Stomach (tissue), 9 donors: Measurements from ENCODE around the gene ENO2. TPM values are rescaled to one million over a fixed set of nuclear protein-coding genes. Genes with fewer than 3 reads are reported as not detected.

Source experiments
- DNase-seq, 2 donors: peaks; one replicate each; pipeline versions ENCODE4 v3.0.0 to v3.0.0-alpha.2; 2013 to 2019
- H3K27ac ChIP-seq, 5 donors: fragments of 200-600 bp in 4 of 5; sonication (generic) in 4 of 5; one replicate each; pipeline ENCODE4 v1.5.1; 2013 to 2019; ENCODE audit warnings: mild to moderate bottlenecking in 1 of 5, moderate library complexity in 1 of 5
- H3K27me3 ChIP-seq, 3 donors: fragments of 200-600 bp; sonication (generic); one replicate each; pipeline ENCODE4 v1.5.1; 2017 to 2019; ENCODE audit warnings: mixed run types in 1 of 3
- H3K36me3 ChIP-seq, 4 donors: fragments of 200-600 bp; sonication (generic); 1 replicate in 3 of 4; 2 replicates in 1 of 4; pipeline ENCODE4 v1.5.1; 2016 to 2019
- H3K4me1 ChIP-seq, 4 donors: fragments of 200-600 bp; sonication (generic); one replicate each; pipeline ENCODE4 v1.5.1; 2016 to 2019
- H3K4me3 ChIP-seq, 4 donors: fragments of 200-600 bp; sonication (generic) in 3 of 4; one replicate each; pipeline ENCODE4 v1.5.1; 2016 to 2019; ENCODE audit warnings: mild to moderate bottlenecking in 1 of 4
- H3K9me3 ChIP-seq, 4 donors: fragments of 200-600 bp; sonication (generic); one replicate each; pipeline ENCODE4 v1.5.1; 2016 to 2019
- CTCF ChIP-seq, 7 experiments: fragments of 450-650 bp in 4 of 7; fragments of 200-600 bp in 3 of 7; sonication (generic) in 3 of 7; IDR thresholded peaks; one replicate each; pipeline ENCODE4 v1.5.1; 2016 to 2019; ENCODE audit warnings: antibody characterized with exemption in 7 of 7, control low read depth in 2 of 7, mild to moderate bottlenecking in 1 of 7
- EP300 ChIP-seq: sonication (generic); formaldehyde crosslinking; IDR thresholded peaks from one replicate; pipeline ENCODE4 v1.6.1; 2017; ENCODE audit warnings: antibody characterized with exemption
- POLR2A ChIP-seq, 4 donors: fragments of 450-650 bp; IDR thresholded peaks; one replicate each; pipeline ENCODE4 v1.6.1; 2016; ENCODE audit warnings: antibody characterized with exemption in 4 of 4, control low read depth in 2 of 4, mild to moderate bottlenecking in 1 of 4, moderate library complexity in 1 of 4
- POLR2AphosphoS5 ChIP-seq, 3 donors: sonication (generic); formaldehyde crosslinking; IDR thresholded peaks; one replicate each; pipeline ENCODE4 v1.6.1; 2016; ENCODE audit warnings: antibody characterized with exemption in 3 of 3
- WGBS, 5 donors: extraction: QIAGEN DNeasy Blood & Tissue Kit in 3 of 5; methylation state at CpG; one replicate each; pipeline versions ENCODE4 v1.1.5 to v1.1.7; 2013 to 2018; 5-methylcytosine and 5-hydroxymethylcytosine counted together
- intact Hi-C: fragments of 100-400 bp; cut with DNase I; formaldehyde crosslinking; loops from one replicate; pipeline ENCODE4 v1.15.1; 2023; ENCODE audit warnings: low total_unique reads
- polyA plus RNA-seq, 3 donors: library from polyadenylated mRNA; stranded (reverse); fragments of 200-250 nt; gene quantifications; one replicate each; pipeline ENCODE4 v1.2.3, GENCODE V29; 2013
- total RNA-seq, 5 donors: library from RNA; depleted of rRNA; stranded (reverse); fragments of >200 nt; gene quantifications; one replicate each; pipeline versions ENCODE4 v1.1.0 to v1.2.3, GENCODE V29; 2014 to 2016
- donor health status: healthy with polysubstance abuse.
- donor health status: Bipolar disorder and iron deficiency.
- donor health status: healthy.

ENO2 gene
- total and polyA plus RNA-seq, 8 donors, result 2.3 to 62.9 (median 9.7) TPM

GRCh38 chr12:6938353-6939190 is 24.2 kb downstream of the ENO2 start:
- Histone ChIP-seq H3K4me3 (peak overlapping the region in 3 of 4 donors; percentile 56 to 72 (median 63)), H3K4me1 (peaks cover 31 to 89% (median 66%) of the 10 kb centered on the region in 4 donors), H3K27me3 (no peaks in the 10 kb centered on the region), H3K27ac (peak overlapping the region; percentile 91 to 98 (median 92)), H3K9me3 (no peaks in the 10 kb centered on the region), H3K36me3 (peaks cover 33 to 67% (median 59%) of the 10 kb centered on the region in 4 donors)
- intact Hi-C loops, result no loop called here
- TF ChIP-seq EP300 (no peak), POLR2AphosphoS5 (IDR thresholded peaks at IDR 0.05) (peak in 2 of 3 donors; percentile 16 to 20), POLR2A (IDR thresholded peaks at IDR 0.05) (no peak), CTCF (IDR thresholded peaks at IDR 0.05) (no peak)
- 80 to 86% (median 81%) methylated on average over 30 to 32 of the region's 32 CpGs for WGBS, 5 donors
- DNase-seq, result peak in 1 of 2 donors; percentile 43

GRCh38 chr12:6939191-6939540 is 24.8 kb downstream of the ENO2 start:
- Histone ChIP-seq H3K36me3 (peaks cover 30 to 61% (median 53%) of the 10 kb centered on the region in 4 donors), H3K9me3 (no peaks in the 10 kb centered on the region), H3K27ac (peak overlapping the region in 2 of 5 donors; percentile 97 to 98), H3K4me3 (no peak overlapping the region), H3K4me1 (peaks cover 30 to 85% (median 64%) of the 10 kb centered on the region in 4 donors), H3K27me3 (no peaks in the 10 kb centered on the region)
- 67 to 76% (median 72%) methylated on average over 2 of the region's 2 CpGs for WGBS, 5 donors
- intact Hi-C loops, result no loop called here
- DNase-seq, result no peak
- TF ChIP-seq POLR2A (IDR thresholded peaks at IDR 0.05), result no peak
- no peak for TF ChIP-seq EP300
- no peak for TF ChIP-seq CTCF (IDR thresholded peaks at IDR 0.05)
- TF ChIP-seq POLR2AphosphoS5 (IDR thresholded peaks at IDR 0.05), result no peak

GRCh38 chr12:6941267-6941666 is 26.9 kb downstream of the ENO2 start:
- Histone ChIP-seq H3K27me3 (no peaks in the 10 kb centered on the region), H3K4me1 (peaks cover 48 to 85% (median 75%) of the 10 kb centered on the region in 4 donors), H3K4me3 (no peak overlapping the region), H3K27ac (peak overlapping the region in 3 of 5 donors; percentile 97 to 99 (median 97)), H3K9me3 (no peaks in the 10 kb centered on the region), H3K36me3 (peaks cover 13 to 50% (median 40%) of the 10 kb centered on the region in 4 donors)
- DNase-seq, result peak in 1 of 2 donors; percentile 45
- no peak for TF ChIP-seq EP300
- no peak for TF ChIP-seq CTCF (IDR thresholded peaks at IDR 0.05)
- peak in 1 of 3 donors; percentile 15 for TF ChIP-seq POLR2AphosphoS5 (IDR thresholded peaks at IDR 0.05)
- TF ChIP-seq POLR2A (IDR thresholded peaks at IDR 0.05), result no peak
- intact Hi-C loops, result loop anchor here (10.0 kb wide), 1 partner anchor 174 kb away; no protein-coding TSS in a partner anchor
- 71 to 84% (median 83%) methylated on average over 7 to 12 of the region's 12 CpGs for WGBS, 5 donors

GRCh38 chr12:6941782-6942181 is 27.4 kb downstream of the ENO2 start:
- intact Hi-C loops, result loop anchor here (10.0 kb wide), 1 partner anchor 173 kb away; no protein-coding TSS in a partner anchor
- 74 to 83% (median 76%) methylated on average over 10 to 12 of the region's 12 CpGs for WGBS, 5 donors
- H3K4me3 ChIP-seq, result no peak overlapping the region
- peaks cover 45 to 85% (median 75%) of the 10 kb centered on the region in 4 donors for H3K4me1 ChIP-seq
- peak in 1 of 2 donors; percentile 51 for DNase-seq
- TF ChIP-seq EP300, result no peak
- peak overlapping the region in 4 of 5 donors; percentile 97 to 99 (median 98) for H3K27ac ChIP-seq
- H3K36me3 ChIP-seq, result peaks cover 13 to 45% (median 37%) of the 10 kb centered on the region in 4 donors
- no peaks in the 10 kb centered on the region for H3K9me3 ChIP-seq
- no peaks in the 10 kb centered on the region for H3K27me3 ChIP-seq
